ENCODE measurements around the gene COA7. TPM values are rescaled to one million over a fixed set of nuclear protein-coding genes. Genes with fewer than 3 reads are reported as not detected.

Gene COA7
- total RNA-seq, 1 donor from 2014 or later: 13.0 TPM

- no peaks in the 10 kb centered on the region for H3K79me2 ChIP-seq (ENCODE audit: low read depth)
- DNase-seq (ENCODE audit: low spot score): no peak
- H3K4me1 ChIP-seq: peaks cover 21% of the 10 kb centered on the region
- H3K9ac ChIP-seq: no peak overlapping the region
- Mint-ChIP-seq H3K36me3 (no peaks in the 10 kb centered on the region), H3K4me1 (peaks cover 43% of the 10 kb centered on the region), H3K9me3 (peaks cover 12% of the 10 kb centered on the region), H3K27ac (no peak overlapping the region), H3K4me3 (no peak overlapping the region), H3K27me3 (ENCODE audit: insufficient read depth, low read depth) (peaks cover 24% of the 10 kb centered on the region)
- no peaks in the 10 kb centered on the region for H4K20me1 ChIP-seq (ENCODE audit: low read depth)
- H3K4me2 ChIP-seq: no peak overlapping the region
- H3K36me3 ChIP-seq: no peaks in the 10 kb centered on the region
- no peak overlapping the region for H3K27ac ChIP-seq
- TF ChIP-seq CTCF (IDR thresholded peaks at IDR 0.05) (no peak), EZH2phosphoT487 (IDR thresholded peaks at IDR 0.05) (no peak), EZH2 (IDR thresholded peaks at IDR 0.05) (no peak)
- H3K27me3 ChIP-seq: peaks cover 57% of the 10 kb centered on the region
- no peak overlapping the region for H2AFZ ChIP-seq (replicated peaks)
- H3K4me3 ChIP-seq: no peak overlapping the region
- peaks cover 12% of the 10 kb centered on the region for H3F3A ChIP-seq (ENCODE audit: low read depth)
- H3K9me3 ChIP-seq (ENCODE audit: low read depth): no peaks in the 10 kb centered on the region
Observed at GRCh38 chr1:52635321-52636089, 62.6 kb downstream of the COA7 start.

Small RNA genes within 50 kb of the gene (small RNA-seq; reads per million reads assigned to genes)
- gene RN7SL62P: not detected

Other genes with a start within 250 kb of the COA7 start
- 87.2 and 139 TPM in 2 replicates for gene TUT4, start 145.3 kb downstream of the COA7 start, total RNA-seq (ENCODE audit: low replicate concordance)
- 21.9 and 31.6 TPM in 2 replicates for gene GPX7, start 96.0 kb downstream of the COA7 start, total RNA-seq (ENCODE audit: low replicate concordance)
- 0.11 and 0.87 TPM in 2 replicates for gene SHISAL2A, start 65.2 kb downstream of the COA7 start, total RNA-seq (ENCODE audit: low replicate concordance)
- gene ZYG11B, start 28.1 kb upstream of the COA7 start, total RNA-seq (ENCODE audit: low replicate concordance): 36.3 and 39.5 TPM in 2 replicates
- 0.52 and 0.65 TPM in 2 replicates for gene ZYG11A, start 144.4 kb upstream of the COA7 start, total RNA-seq (ENCODE audit: low replicate concordance)
- gene ECHDC2, start 223.4 kb upstream of the COA7 start, total RNA-seq (ENCODE audit: low replicate concordance): 7.6 and 10.7 TPM in 2 replicates
- 71.1 and 101 TPM in 2 replicates for gene SCP2, start 228.9 kb upstream of the COA7 start, total RNA-seq (ENCODE audit: low replicate concordance)

Data from neural progenitor cell (in vitro differentiated cells).